IPS-15b (cell line): ENCODE measurements around the gene PSMD13.

Experiments used
- H3K27me3 ChIP-seq: one replicate; pipeline ENCODE4 v1.6.1; 2013; ENCODE audit warnings: low read length; ENCODE audit not compliant: control insufficient read depth, insufficient read depth
- H3K36me3 ChIP-seq: one replicate; pipeline ENCODE4 v1.6.1; 2013; ENCODE audit warnings: low read length; ENCODE audit not compliant: control insufficient read depth, insufficient read depth
- H3K4me1 ChIP-seq: one replicate; pipeline ENCODE4 v1.6.1; 2013; ENCODE audit warnings: mild to moderate bottlenecking, low read length; ENCODE audit not compliant: control insufficient read depth, insufficient read depth
- H3K4me3 ChIP-seq: one replicate; pipeline ENCODE4 v1.5.1; 2013; ENCODE audit warnings: low read depth, low read length
- H3K9ac ChIP-seq: one replicate; pipeline ENCODE4 v1.6.1; 2013; ENCODE audit warnings: low read depth, mild to moderate bottlenecking, low read length
- H3K9me3 ChIP-seq: one replicate; pipeline ENCODE4 v1.6.1; 2013; ENCODE audit warnings: mild to moderate bottlenecking, low read length; ENCODE audit not compliant: control insufficient read depth, insufficient read depth

PSMD13 gene

DNA sequence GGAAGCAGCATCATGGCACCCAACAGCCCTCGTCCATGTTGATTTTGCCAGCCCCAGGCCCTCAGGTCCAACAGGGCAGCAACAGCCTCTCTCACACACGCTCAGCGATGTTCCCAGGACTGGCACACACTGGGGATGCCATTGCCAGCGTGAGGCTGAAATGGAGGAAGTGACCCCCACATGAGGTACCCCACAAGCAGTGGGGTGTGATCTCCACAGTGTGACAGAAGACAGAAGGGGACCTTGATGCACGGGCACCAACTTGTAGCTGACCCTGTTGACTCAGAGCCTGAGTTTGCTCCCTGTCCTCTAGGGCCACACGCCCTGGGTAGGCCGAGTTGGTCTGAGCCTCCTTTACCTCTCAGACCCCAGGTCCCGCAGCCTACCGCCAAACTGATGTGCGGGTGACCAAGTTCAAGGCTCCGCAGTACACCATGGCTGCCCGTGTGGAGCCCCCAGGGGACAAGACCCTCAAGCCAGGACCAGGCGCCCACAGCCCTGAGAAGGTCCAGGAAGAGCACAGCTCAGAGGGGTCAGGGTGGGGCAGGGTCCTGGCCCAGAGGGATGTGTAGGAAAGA lies 37.7 kb upstream of the PSMD13 start:
- no peaks in the 10 kb centered on the region for H3K4me1 ChIP-seq
- no peaks in the 10 kb centered on the region for H3K9me3 ChIP-seq
- no peak overlapping the region for H3K9ac ChIP-seq
- H3K4me3 ChIP-seq = no peak overlapping the region
- no peaks in the 10 kb centered on the region for H3K27me3 ChIP-seq
- H3K36me3 ChIP-seq = peaks cover 2% of the 10 kb centered on the region

DNA sequence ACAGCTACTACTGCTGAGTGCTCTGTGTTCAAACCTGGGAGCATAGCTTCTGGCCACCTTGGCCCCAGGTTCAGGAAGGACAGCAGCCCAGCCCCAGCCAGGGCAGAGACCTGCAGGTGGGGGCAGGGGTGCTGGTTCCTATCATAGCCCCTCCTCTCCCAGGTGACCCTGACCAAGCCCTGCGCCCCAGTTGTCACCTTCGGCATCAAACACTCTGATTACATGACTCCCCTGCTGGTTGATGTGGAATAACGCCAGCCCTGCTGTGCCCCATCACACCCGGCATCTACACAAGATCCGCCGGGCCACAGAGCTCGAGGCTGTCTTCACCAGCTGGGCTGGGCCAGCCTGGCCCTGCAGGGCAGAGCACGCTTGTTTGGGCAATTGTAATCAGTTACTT lies 37.0 kb upstream of the PSMD13 start:
- no peak overlapping the region for H3K9ac ChIP-seq
- H3K4me1 ChIP-seq = no peaks in the 10 kb centered on the region

DNA sequence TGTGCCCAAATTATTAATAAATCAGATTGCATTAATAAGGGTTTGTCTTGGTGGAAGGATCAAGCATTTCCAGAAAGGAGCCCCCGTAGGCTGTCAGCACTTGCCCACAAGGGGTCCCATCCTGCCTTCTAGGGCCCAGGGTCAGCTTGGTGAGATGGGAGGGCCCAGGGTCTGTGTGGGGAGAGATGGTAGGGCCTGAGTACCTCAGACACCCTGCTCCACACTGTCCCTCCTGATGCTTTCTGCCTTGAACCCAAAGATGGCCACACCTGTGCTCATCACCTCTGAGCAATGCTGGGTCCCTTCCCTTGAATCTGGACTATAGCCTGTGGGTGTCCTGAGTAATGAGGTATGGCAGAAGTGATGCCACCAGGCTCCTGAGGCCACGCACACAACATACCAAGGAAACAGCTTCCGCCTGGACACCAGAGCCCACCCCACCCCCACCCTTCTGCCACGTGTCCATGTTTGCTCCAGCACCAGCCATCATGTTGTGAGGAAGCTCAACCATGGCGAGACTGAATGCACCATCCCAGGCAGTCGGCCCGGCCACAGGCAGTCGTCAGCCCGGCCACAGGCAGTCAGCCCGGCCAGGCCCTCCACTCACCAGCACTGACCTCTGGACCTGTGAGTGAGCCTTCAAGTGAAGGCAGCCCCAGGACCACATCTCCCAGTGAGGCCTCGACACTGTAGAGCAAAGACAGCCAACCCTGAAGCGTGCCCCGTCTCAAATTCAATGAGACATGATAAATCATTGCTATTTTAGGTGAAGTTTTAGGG lies 36.4 kb upstream of the PSMD13 start:
- Histone ChIP-seq H3K4me1 (no peaks in the 10 kb centered on the region), H3K9ac (no peak overlapping the region), H3K9me3 (no peaks in the 10 kb centered on the region), H3K4me3 (no peak overlapping the region), H3K36me3 (peaks cover 7% of the 10 kb centered on the region), H3K27me3 (no peaks in the 10 kb centered on the region)

More for the DNA sequence above, 37.0 kb upstream of the PSMD13 start:
- H3K4me3 ChIP-seq = no peak overlapping the region
- H3K27me3 ChIP-seq = no peaks in the 10 kb centered on the region
- H3K9me3 ChIP-seq = no peaks in the 10 kb centered on the region
- H3K36me3 ChIP-seq = peaks cover 2% of the 10 kb centered on the region

DNA sequence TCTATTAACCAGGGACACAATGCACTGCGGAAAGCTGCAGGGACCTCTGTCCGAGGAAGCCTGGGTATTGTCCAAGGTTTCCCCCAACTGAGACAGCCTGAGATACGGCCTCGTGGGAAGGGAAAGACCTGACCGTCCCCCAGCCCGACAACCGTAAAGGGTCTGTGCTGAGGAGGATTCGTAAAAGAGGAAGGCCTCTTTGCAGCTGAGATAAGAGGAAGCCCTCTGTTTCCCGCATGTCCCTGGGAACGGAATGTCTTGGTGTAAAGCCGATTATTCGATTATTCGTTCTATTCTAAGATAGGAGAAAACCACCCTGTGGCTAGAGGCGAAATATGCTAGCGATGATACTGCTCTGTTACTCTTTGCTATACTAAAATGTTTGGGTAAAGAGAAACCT lies 34.8 kb upstream of the PSMD13 start:
- H3K36me3 ChIP-seq = peaks cover 13% of the 10 kb centered on the region
- H3K9me3 ChIP-seq = no peaks in the 10 kb centered on the region
- H3K27me3 ChIP-seq = no peaks in the 10 kb centered on the region
- H3K9ac ChIP-seq = no peak overlapping the region
- no peak overlapping the region for H3K4me3 ChIP-seq
- H3K4me1 ChIP-seq = no peaks in the 10 kb centered on the region

DNA sequence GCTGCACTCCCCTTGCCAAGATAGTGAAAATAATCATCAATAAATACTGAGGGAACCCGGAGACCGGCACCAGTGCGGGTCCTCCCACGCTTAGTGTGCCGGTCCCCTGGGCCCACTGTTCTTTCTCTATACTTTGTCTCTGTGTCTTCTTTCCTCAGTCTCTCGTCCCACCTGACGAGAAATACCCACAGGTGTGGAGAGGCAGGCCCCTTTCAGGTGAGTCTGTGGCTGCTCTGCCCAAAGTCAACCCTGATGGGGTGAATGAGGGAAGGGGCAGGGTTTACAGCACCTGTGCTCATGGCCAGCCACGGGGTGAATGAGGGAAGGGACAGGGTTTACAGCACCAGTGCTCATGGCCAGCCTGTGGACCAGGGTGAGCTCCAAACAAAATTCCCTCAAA lies 34.3 kb upstream of the PSMD13 start:
- Histone ChIP-seq H3K36me3 (peaks cover 15% of the 10 kb centered on the region), H3K9me3 (no peaks in the 10 kb centered on the region), H3K9ac (no peak overlapping the region), H3K4me1 (no peaks in the 10 kb centered on the region), H3K4me3 (no peak overlapping the region), H3K27me3 (no peaks in the 10 kb centered on the region)

DNA sequence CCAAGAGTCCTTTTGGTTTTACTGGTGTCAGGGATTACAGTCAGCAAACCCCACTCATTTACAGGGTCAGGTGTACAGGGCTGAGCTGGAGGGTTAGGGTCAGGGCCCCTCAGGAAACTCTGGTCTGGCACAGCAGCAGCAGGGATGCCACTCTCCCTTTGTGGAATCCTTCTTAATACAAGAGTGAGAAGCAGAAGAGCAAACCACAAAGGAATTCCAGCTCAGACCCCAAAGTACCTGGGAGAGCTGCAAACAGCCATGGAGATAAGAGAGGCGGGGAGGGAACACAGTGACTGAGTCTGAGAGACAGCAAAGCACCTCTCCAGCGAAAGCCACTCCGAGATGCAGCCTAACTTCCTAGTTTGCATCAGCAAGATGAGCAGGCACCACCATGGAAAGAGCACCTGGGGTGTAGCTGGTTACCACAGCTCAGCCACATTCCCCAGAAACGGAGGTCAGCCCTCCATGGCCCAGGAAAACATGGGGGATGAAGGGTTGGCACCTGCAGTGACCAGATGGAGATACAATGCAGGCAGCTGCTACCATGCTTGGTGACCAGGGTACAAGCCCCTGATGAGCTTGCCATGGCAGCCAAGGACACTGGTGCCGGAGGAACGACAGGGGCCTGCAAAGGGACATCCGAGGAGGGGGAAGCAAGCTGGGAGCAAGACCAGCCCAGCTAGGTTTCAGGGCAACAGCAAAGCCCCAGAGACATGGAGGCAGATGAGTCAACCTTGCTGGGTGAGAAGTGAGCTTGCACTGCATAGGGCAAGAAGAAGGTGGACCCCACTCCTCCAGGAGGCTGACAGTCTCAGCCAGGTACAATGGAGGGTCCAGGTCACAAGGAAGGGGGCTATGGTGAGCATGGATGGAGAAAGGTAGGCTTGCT lies 33.5 kb upstream of the PSMD13 start:
- H3K27me3 ChIP-seq = no peaks in the 10 kb centered on the region
- H3K4me3 ChIP-seq = no peak overlapping the region
- H3K9ac ChIP-seq = no peak overlapping the region
- no peaks in the 10 kb centered on the region for H3K4me1 ChIP-seq
- H3K36me3 ChIP-seq = peaks cover 15% of the 10 kb centered on the region
- H3K9me3 ChIP-seq = no peaks in the 10 kb centered on the region

DNA sequence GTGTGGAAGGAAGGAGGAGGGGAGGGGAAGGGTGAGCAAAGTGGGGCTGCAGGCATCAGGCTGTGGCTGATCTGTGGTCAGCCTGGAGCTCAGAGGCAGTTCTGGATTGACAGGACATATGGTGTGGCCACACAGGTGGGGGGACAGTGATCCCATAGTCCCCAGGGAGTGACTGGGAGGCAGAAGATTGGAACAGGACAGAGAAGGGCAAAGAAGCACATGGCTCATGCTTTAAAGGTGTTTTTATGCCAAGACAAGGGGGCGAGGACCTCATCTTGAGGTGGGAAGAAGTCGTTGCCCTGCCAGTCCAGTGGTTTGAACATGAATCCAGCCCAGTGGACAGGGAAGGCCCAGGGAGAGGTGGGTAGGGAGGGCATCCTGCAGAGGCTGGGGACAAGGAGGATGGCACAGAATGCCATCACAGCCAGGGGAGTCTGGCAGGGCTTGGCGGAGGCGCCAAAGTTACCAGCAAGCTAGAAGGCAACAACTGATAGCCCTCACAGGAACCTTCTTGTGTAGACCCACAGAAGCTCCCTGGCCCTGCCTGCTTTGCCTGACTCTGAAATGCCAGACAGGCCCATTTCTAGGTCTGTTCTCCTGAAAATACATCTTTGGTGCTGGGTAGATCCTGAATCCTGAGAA lies 32.7 kb upstream of the PSMD13 start:
- peaks cover 15% of the 10 kb centered on the region for H3K36me3 ChIP-seq
- H3K4me1 ChIP-seq = no peaks in the 10 kb centered on the region
- H3K27me3 ChIP-seq = no peaks in the 10 kb centered on the region
- no peak overlapping the region for H3K4me3 ChIP-seq
- no peak overlapping the region for H3K9ac ChIP-seq
- no peaks in the 10 kb centered on the region for H3K9me3 ChIP-seq

DNA sequence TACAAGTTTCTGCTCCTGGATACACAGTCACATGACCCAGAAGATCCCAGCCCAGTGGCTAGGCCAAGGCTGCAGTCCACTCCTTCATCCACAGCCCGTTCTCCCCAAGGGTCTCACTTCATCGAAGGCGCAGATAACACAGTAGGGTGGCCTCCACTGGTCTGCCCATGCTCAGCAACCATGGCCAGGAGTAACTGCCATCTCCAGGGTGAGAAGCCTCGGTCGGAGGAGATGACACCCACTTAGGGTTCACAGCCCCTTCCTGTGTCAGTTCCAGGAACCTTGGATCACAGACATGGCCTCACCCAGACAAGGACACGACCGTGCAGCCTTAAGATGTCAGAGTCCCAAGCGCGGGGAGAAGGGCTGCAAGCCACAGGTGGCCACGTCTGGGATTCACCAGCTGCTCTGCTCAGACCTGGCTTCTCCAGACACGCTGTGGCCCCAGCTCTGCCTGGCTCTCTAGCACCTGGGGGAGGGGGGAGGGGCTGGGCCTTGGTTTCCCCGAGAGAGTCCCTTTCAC lies 32.1 kb upstream of the PSMD13 start:
- H3K4me3 ChIP-seq = no peak overlapping the region
- no peaks in the 10 kb centered on the region for H3K27me3 ChIP-seq
- H3K9ac ChIP-seq = no peak overlapping the region
- H3K36me3 ChIP-seq = peaks cover 18% of the 10 kb centered on the region
- H3K9me3 ChIP-seq = no peaks in the 10 kb centered on the region
- H3K4me1 ChIP-seq = no peaks in the 10 kb centered on the region

DNA sequence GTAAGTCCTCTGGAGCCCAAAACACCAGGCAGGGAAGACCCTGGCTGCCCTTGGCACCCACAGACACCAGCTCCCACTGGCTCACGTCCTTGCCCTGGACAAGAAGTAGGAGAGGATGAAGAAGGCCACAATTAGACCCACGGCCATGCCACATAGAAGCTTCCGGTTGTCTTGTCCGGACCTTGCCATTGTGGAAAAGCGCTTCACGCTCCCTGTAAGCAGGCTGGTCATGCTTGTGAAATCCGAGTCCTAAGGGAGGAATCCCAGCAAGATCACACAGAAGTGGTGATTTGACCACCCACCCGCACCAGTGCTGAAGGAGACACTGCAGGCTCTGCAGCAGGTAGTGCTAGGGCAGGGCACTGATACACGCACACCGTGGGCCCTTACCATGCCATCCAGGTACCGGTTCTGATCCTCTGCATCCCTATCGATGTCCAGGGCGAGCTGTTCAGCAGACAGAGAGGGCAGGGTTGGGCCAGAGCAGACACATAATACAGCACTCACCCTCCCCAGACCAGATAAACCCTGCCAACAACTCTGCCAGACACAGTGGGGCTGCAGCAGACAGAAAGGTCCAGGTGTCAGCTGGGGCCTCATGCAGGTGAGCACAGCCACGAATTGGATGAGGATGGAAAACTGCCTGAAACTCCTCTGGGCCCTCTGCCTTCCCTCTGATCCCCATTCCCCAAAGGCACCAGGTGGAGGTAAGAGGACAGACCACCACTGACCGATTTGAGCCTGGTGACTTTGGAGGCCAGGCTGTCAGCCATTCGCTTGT lies 31.4 kb upstream of the PSMD13 start:
- Histone ChIP-seq H3K36me3 (peaks cover 26% of the 10 kb centered on the region), H3K4me1 (peaks cover 2% of the 10 kb centered on the region), H3K27me3 (no peaks in the 10 kb centered on the region), H3K9ac (peak overlapping the region; percentile 4), H3K9me3 (no peaks in the 10 kb centered on the region), H3K4me3 (peak overlapping the region; percentile 98)

DNA sequence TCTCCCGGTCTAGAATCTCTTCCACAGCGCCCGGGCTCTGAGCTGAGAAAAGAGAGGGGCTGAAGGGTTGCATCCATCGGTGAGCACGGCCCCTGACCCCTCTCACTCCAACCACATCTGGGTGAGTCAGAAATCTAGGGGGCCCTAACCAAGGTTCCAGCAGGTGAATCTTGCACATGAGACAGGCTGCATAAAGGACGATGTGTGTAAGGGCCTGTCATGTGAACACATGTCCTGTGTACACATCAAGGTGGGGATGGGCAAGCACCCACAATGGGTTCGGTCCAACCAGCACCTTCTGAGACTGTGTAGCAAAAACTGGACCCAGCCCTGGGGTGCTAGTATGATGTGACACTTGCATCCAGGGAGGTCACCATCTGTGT lies 30.8 kb upstream of the PSMD13 start:
- no peaks in the 10 kb centered on the region for H3K9me3 ChIP-seq
- H3K4me1 ChIP-seq = peaks cover 2% of the 10 kb centered on the region
- peaks cover 31% of the 10 kb centered on the region for H3K36me3 ChIP-seq
- peak overlapping the region; percentile 4 for H3K9ac ChIP-seq
- H3K4me3 ChIP-seq = peak overlapping the region; percentile 98
- no peaks in the 10 kb centered on the region for H3K27me3 ChIP-seq
